Lower leg skin (tissue), 4 donors: Measurements from ENCODE around the gene DNALI1. TPM values are rescaled to one million over a fixed set of nuclear protein-coding genes. Genes with fewer than 3 reads are reported as not detected.
A peak's percentile ranks its signal among the peaks of the same experiment; 100 is the strongest.

Experiments used
- DNase-seq, 2 donors: peaks; one replicate each; pipeline ENCODE4 v3.0.0-alpha.2; 2019; ENCODE audit warnings: low spot score in 2 of 2
- H3K4me3 ChIP-seq: fragments of 200-600 bp; sonication (generic); 2 replicates; pipeline ENCODE4 v1.5.1; 2017; ENCODE audit warnings: mild to moderate bottlenecking, low read depth; ENCODE audit not compliant: poor library complexity, severe bottlenecking
- POLR2A ChIP-seq, 2 donors: fragments of 450-650 bp; IDR thresholded peaks; one replicate each; pipeline ENCODE4 v1.6.1; 2016 to 2017; ENCODE audit warnings: antibody characterized with exemption in 2 of 2, mild to moderate bottlenecking in 1 of 2, moderate library complexity in 1 of 2
- WGBS, 2 donors: methylation state at CpG; one replicate each; pipeline ENCODE4 v1.1.5; 2018; 5-methylcytosine and 5-hydroxymethylcytosine counted together
- intact Hi-C: fragments of 100-400 bp; cut with DNase I; formaldehyde crosslinking; loops from one replicate; pipeline ENCODE4 v1.15.0; 2023; ENCODE audit warnings: low total_unique reads
- total RNA-seq, 4 donors: library from RNA; depleted of rRNA; stranded (reverse); fragments of >200 nt; gene quantifications; one replicate each; pipeline ENCODE4 v1.1.0, GENCODE V29; 2016
- TF ChIP-seq, protein P1 (sequence below), 3 donors: fragments of 450-650 bp; IDR thresholded peaks; one replicate each; pipeline ENCODE4 v1.5.1; 2016; ENCODE audit warnings: antibody characterized with exemption in 3 of 3, mild to moderate bottlenecking in 3 of 3, moderate library complexity in 2 of 3

Gene DNALI1
- total RNA-seq, 4 donors from 2014 or later: 0.17 to 2.1 (median 0.86) TPM

DNA sequence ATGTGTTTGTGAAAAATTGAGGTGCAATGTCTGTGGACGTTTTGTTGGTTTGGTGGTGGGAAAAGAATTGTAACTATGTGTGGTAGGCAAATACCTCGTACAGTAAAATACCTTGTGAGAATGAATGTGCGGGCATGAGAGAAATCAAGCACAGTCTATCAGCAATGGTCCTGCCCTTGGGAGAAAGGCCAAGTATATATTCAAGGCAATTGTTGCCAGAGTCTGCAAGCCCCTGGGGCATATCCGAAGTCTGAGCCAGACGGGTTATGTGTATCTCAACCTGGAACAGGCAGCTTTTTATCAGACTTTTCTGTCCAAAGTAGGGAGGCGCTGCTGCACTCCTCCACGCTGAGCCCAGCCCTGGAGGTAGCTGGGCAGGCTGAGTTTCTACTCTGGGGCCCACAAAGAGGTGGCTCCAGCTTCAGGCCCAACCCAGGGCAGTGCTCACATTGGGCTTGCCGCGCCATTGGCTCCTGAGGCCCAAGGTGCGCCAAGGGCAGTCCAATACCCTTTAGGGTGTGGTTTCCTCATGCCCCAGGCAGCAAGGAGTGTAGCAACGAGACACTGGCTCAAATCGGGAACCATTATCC is 48.4 kb downstream of the DNALI1 start:
- H3K4me3 ChIP-seq: no peak overlapping the region
- no peak for DNase-seq
- TF ChIP-seq POLR2A (IDR thresholded peaks at IDR 0.05): no peak
- TF ChIP-seq, protein P1, sequence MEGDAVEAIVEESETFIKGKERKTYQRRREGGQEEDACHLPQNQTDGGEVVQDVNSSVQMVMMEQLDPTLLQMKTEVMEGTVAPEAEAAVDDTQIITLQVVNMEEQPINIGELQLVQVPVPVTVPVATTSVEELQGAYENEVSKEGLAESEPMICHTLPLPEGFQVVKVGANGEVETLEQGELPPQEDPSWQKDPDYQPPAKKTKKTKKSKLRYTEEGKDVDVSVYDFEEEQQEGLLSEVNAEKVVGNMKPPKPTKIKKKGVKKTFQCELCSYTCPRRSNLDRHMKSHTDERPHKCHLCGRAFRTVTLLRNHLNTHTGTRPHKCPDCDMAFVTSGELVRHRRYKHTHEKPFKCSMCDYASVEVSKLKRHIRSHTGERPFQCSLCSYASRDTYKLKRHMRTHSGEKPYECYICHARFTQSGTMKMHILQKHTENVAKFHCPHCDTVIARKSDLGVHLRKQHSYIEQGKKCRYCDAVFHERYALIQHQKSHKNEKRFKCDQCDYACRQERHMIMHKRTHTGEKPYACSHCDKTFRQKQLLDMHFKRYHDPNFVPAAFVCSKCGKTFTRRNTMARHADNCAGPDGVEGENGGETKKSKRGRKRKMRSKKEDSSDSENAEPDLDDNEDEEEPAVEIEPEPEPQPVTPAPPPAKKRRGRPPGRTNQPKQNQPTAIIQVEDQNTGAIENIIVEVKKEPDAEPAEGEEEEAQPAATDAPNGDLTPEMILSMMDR (IDR thresholded peaks at IDR 0.05): no peak
- intact Hi-C loops: loop anchor here (10.0 kb wide), 1 partner anchor 70 kb away; no protein-coding TSS in a partner anchor
- 47 to 58% methylated on average over 10 to 12 of the region's 12 CpGs for WGBS, 2 donors

DNA sequence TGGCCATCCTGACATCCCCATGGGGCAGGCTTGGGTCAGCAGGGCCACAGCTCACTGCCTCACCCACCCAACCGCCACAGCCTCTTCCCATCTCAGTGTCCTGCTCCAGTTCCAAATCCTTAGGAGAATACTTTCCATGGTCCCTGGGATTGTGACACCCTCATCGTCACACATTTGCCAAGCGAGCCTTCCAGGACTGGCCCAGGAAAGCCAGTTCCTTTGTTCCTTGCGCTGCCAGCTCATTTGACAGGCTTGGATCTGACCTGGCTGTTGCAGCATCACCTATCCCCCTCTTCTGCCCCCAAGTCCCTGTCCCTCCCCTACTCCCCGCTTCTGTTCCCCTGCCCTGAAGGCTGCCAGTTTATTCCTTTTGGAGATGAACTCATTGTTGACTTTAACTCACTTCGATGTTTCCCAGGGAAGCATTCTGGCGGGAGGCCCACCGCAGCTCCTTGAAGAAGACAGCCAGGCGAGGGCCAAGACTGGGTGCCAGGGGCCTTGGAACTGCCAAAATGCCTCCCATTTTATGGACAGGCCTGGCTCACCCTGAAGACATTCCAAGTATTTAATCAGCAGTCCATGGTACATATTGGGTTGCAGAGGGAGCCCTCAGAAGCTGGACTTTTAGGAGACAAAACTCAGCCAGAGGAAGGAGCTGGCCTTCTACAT is 49.2 kb downstream of the DNALI1 start:
- no peak overlapping the region for H3K4me3 ChIP-seq
- 46 to 61% methylated on average over 9 of the region's 9 CpGs for WGBS, 2 donors
- intact Hi-C loops: loop anchor here (10.0 kb wide), 1 partner anchor 69 kb away; no protein-coding TSS in a partner anchor
- no peak for TF ChIP-seq POLR2A (IDR thresholded peaks at IDR 0.05)
- TF ChIP-seq, protein P1 (IDR thresholded peaks at IDR 0.05): no peak
- DNase-seq: peak in 1 of 2 donors; percentile 84

DNA sequence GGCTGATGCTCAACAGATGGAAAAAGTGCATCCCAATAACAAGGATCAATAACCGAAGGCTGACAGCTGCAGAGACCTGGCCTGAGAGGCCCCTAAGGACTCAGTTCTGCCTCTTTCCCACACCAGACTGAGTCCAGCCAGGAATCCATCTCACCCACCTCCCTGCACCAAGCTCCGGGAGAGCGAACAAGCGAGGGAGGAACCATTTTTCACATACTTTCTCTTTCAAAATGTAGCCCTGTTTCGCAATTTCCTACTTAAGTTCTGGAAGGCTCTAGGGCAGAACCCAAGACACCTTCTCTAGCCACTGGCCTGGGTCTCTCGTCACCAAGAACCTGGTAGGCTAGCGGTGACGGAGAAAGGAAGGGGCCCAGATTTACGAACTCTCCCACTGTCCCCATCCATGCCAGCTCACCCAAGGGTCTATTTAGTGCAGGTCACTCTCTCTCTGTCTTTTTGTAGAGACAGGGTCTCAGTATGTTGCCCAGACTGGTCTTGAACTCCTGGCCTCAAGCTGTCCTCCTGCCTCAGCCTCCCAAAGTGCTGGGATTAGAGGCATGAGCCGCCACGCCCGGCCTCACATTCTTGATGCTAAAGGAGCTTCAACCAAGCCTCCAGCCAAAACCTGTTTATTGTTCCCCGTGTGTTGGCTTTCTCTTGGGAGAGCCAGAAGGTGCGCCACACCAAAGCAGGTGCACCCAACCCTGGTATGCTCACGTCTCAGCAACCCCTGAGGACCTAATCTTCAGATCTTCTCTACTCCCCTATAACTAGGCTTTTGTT is 49.9 kb downstream of the DNALI1 start:
- no peak overlapping the region for H3K4me3 ChIP-seq
- WGBS, 2 donors: 61 to 70% methylated on average over 15 of the region's 15 CpGs
- DNase-seq: peak in 1 of 2 donors; percentile 80
- no peak for TF ChIP-seq POLR2A (IDR thresholded peaks at IDR 0.05)
- TF ChIP-seq, protein P1 (IDR thresholded peaks at IDR 0.05): no peak
- intact Hi-C loops: loop anchor here (10.0 kb wide), 1 partner anchor 68 kb away; no protein-coding TSS in a partner anchor

DNA sequence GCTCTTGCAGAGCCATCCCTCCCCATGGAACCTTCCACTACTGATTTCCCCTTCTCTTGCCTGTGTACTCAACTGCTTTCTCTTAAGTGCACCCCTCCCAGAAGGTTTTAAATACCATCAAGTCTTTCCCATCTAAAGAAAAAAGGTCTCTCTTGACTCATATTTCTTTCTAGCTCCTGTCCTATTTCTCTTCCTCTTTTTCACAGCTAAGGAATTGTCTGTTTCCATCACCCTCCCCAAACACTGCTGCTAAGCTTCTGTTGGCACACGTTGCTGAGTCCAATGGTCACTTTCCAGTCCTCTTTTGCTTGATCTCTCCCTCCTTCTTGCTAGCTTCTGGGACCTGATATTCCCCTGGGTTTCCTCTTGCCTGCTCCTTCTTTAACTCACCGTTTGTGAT is 52.3 kb downstream of the DNALI1 start:
- WGBS, 2 donors: 43 to 48% methylated on average over 2 of the region's 2 CpGs
- no peak for DNase-seq
- no peak overlapping the region for H3K4me3 ChIP-seq
- intact Hi-C loops: loop anchor here (10.0 kb wide), 1 partner anchor 66 kb away; no protein-coding TSS in a partner anchor
- TF ChIP-seq POLR2A (IDR thresholded peaks at IDR 0.05): no peak
- TF ChIP-seq, protein P1 (IDR thresholded peaks at IDR 0.05): no peak

DNA sequence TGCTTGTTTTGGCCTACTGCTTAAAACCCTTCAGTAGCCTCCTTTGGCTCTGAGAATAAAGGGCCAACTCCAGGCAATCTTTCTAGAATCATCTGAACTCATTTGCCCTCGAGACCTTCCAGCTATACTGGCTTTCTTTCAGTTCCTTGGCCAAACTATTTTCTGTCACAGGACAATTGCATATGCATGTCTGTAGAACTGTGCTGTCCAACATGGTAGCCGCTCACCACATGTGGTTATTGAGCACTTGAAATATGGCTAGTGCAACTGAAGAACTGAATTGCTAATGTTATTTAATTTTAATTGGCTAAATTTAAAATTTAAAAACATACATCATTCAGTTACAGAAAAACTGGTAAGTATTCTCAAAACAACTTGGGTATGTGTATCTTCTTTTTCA is 53.3 kb downstream of the DNALI1 start:
- WGBS, 2 donors: 71 to 78% methylated on average over 2 of the region's 2 CpGs

More for the DNA sequence above, 53.3 kb downstream of the DNALI1 start:
- H3K4me3 ChIP-seq: no peak overlapping the region
- no peak for TF ChIP-seq POLR2A (IDR thresholded peaks at IDR 0.05)
- TF ChIP-seq, protein P1 (IDR thresholded peaks at IDR 0.05): no peak
- intact Hi-C loops: loop anchor here (10.0 kb wide), 1 partner anchor 65 kb away; no protein-coding TSS in a partner anchor
- no peak for DNase-seq
